PFSK-1 (cell line): ENCODE data around the gene CACNA1C.

ENCODE experiments used
- SIN3A ChIP-seq: IDR thresholded peaks from 2 replicates; pipeline ENCODE4 v1.6.1; 2012; ENCODE audit warnings: mild to moderate bottlenecking, low read length, moderate library complexity, borderline replicate concordance; ENCODE audit not compliant: insufficient read depth
- TAF1 ChIP-seq: IDR thresholded peaks from 2 replicates; pipeline ENCODE4 v1.6.1; 2012; ENCODE audit warnings: low read length, control low read depth, borderline replicate concordance; ENCODE audit not compliant: insufficient read depth

DNA sequence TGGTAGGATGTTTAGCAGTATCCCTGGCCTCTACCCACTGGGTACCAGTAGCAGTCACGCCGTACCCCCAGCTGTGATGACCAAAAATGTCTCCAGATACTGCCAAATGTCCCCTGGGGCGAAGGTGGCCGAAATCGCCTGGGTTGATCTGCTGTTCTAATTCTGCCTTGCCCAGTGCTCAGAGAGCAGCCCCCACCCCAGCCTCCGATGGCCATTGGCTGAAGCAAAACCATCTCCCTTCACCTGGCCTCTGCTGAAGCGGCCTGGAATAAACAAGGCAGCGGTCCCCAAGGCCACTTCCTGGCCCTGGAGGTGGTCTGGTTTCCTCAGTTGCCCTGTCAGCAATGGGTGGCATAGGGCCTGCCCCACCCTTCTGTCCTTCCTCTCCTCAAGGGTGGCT is 298.4 kb downstream of the CACNA1C start:
- TF ChIP-seq TAF1 (no peak), SIN3A (no peak)
